ENCODE measurements around the gene NPIPB9. TPM values are rescaled to one million over a fixed set of nuclear protein-coding genes. Genes with fewer than 3 reads are reported as not detected.
"Not testable (repeated sequence)": the region's sequence is repeated elsewhere in the genome, so short reads cannot be mapped to it uniquely, and the experiment has no call there.

NPIPB9 gene
- total RNA-seq, 1 donor from 2014 or later: 5.7 TPM

- H3K36me3 Mint-ChIP-seq (ENCODE audit: low read depth); H3K4me3 Mint-ChIP-seq; H3K27ac Mint-ChIP-seq; H3K27me3 Mint-ChIP-seq; intact Hi-C loops (cut with micrococcal nuclease); CTCF ChIA-PET; DNase-seq; ATAC-seq (ENCODE audit: low read depth); H3K9me3 Mint-ChIP-seq; H3K4me1 Mint-ChIP-seq; POLR2A ChIA-PET: not testable (repeated sequence)
Observed at GRCh38 chr16:28750469-28751067, 1.0 kb upstream of the NPIPB9 start.

- H3K4me3 Mint-ChIP-seq; H3K4me1 Mint-ChIP-seq; CTCF ChIA-PET; H3K36me3 Mint-ChIP-seq (ENCODE audit: low read depth); H3K27me3 Mint-ChIP-seq; H3K27ac Mint-ChIP-seq; H3K9me3 Mint-ChIP-seq; intact Hi-C loops (cut with micrococcal nuclease); POLR2A ChIA-PET; DNase-seq; ATAC-seq (ENCODE audit: low read depth): not testable (repeated sequence)
Observed at GRCh38 chr16:28781697-28782096, 30.1 kb downstream of the NPIPB9 start.

- POLR2A ChIA-PET; CTCF ChIA-PET; H3K27me3 Mint-ChIP-seq; ATAC-seq (ENCODE audit: low read depth); H3K36me3 Mint-ChIP-seq (ENCODE audit: low read depth); H3K27ac Mint-ChIP-seq; H3K4me1 Mint-ChIP-seq; H3K9me3 Mint-ChIP-seq; intact Hi-C loops (cut with micrococcal nuclease); DNase-seq; H3K4me3 Mint-ChIP-seq: not testable (repeated sequence)
Observed at GRCh38 chr16:28782357-28782756, 30.8 kb downstream of the NPIPB9 start.

- intact Hi-C loops (cut with micrococcal nuclease); H3K9me3 Mint-ChIP-seq; POLR2A ChIA-PET; H3K4me3 Mint-ChIP-seq; H3K27ac Mint-ChIP-seq; CTCF ChIA-PET; H3K27me3 Mint-ChIP-seq; H3K4me1 Mint-ChIP-seq; H3K36me3 Mint-ChIP-seq (ENCODE audit: low read depth); DNase-seq: not testable (repeated sequence)
- ATAC-seq (ENCODE audit: low read depth): peak; percentile 92
Observed at GRCh38 chr16:28802235-28803019, 50.8 kb downstream of the NPIPB9 start.

GRCh38 chr16:28807445-28808120 lies 56.0 kb downstream of the NPIPB9 start:
- CTCF ChIA-PET; H3K4me1 Mint-ChIP-seq; H3K27ac Mint-ChIP-seq; H3K27me3 Mint-ChIP-seq; POLR2A ChIA-PET; ATAC-seq (ENCODE audit: low read depth); DNase-seq; H3K9me3 Mint-ChIP-seq; intact Hi-C loops (cut with micrococcal nuclease); H3K4me3 Mint-ChIP-seq; H3K36me3 Mint-ChIP-seq (ENCODE audit: low read depth): not testable (repeated sequence)

GRCh38 chr16:28820016-28820415 lies 68.4 kb downstream of the NPIPB9 start:
- no peak for ATAC-seq (ENCODE audit: low read depth)
- H3K36me3 Mint-ChIP-seq (ENCODE audit: low read depth): peaks cover 13% of the 10 kb centered on the region
- DNase-seq: no peak
- H3K27me3 Mint-ChIP-seq: no peaks in the 10 kb centered on the region
- ChIA-PET CTCF (no interaction called here), POLR2A (interaction anchor here (1.2 to 5.1 kb wide), 2 partner anchors 26 to 43 kb away, joined by 4 to 74 read pairs; partner anchors contain the start of genes SH2B1 and TUFM)
- no peak overlapping the region for H3K4me3 Mint-ChIP-seq
- no peaks in the 10 kb centered on the region for H3K9me3 Mint-ChIP-seq
- TF ChIP-seq CTCF (IDR thresholded peaks at IDR 0.05): no peak
- no peak overlapping the region for H3K27ac Mint-ChIP-seq
- peaks cover 18% of the 10 kb centered on the region for H3K4me1 Mint-ChIP-seq
- intact Hi-C loops (cut with micrococcal nuclease): loop anchor here (5.0 kb wide), 3 partner anchors 268 to 1177 kb away; partner anchors contain the start of genes APOBR, CLN3, HIRIP3 and INO80E

- intact Hi-C loops (cut with micrococcal nuclease): loop anchor here (5.0 kb wide), 3 partner anchors 268 to 1177 kb away; partner anchors contain the start of genes APOBR, CLN3, HIRIP3 and INO80E
- CTCF ChIA-PET; H3K27me3 Mint-ChIP-seq; H3K9me3 Mint-ChIP-seq; H3K27ac Mint-ChIP-seq; H3K4me3 Mint-ChIP-seq; ATAC-seq (ENCODE audit: low read depth); DNase-seq: not testable (repeated sequence)
- peaks cover 18% of the 10 kb centered on the region for H3K36me3 Mint-ChIP-seq (ENCODE audit: low read depth)
- peaks cover 24% of the 10 kb centered on the region for H3K4me1 Mint-ChIP-seq
- POLR2A ChIA-PET: interaction anchor here (1.1 to 5.1 kb wide), 4 partner anchors 26 to 327 kb away, joined by 3 to 74 read pairs (median 26); partner anchors contain the start of genes APOBR, RABEP2, SH2B1 and TUFM
Observed at GRCh38 chr16:28820546-28820945, 69.0 kb downstream of the NPIPB9 start.

All from activated B cell treated with CpG ODN at 0.5 μM for 24 hours (primary cell).